Measurements from ENCODE around the gene TRIM31. TPM values are rescaled to one million over a fixed set of nuclear protein-coding genes. Genes with fewer than 3 reads are reported as not detected.

TRIM31 gene
- total and polyA plus RNA-seq, 4 donors, result 0.16 to 1.3 (median 0.48) TPM

DNA sequence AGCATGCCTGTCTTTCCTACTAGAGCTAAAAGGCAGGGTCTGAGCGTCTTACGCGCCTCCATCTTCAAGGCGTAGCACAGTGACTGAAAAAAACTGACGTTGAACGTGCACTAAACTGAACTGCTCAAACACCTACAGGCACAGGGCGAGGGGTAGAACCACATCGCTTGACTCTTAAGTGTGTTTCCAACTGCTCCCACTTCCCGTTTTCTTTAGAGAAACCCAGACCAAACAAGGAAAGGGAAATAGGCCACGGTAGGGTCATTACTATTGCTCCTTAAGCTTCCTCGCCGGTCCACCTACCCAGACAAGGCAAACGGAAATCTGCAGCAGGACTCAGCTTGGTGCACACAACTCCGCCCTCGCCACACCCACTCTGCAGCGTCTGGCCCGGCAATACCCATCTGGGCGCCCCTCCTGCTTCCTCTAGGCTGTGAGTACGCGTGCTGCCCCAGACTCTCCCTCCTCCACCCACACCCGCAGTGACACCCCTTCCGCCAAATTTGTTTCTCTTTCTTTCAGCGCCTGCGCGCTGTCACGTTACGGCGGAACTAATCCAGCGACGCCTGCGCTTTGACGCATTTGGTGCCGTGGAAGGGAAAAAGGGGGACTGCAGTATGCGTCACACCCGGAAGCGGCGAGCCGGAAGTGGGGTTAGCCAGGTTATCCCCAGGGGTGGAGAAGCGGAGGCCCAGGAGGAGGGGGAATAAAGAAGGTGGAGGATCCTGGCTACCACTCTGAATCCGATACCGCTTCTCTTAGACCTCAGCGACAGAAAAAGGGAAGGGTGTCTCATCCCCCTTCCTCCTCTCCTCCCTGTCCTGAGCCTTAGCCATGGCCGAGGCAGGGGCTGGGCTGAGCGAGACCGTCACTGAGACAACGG is 46.1 kb downstream of the TRIM31 start, which contains the start of gene PPP1R11:
PPP1R11 (plus strand) TSS at position 622 of the 883 bp plus-strand sequence; CDS start at position 835, 213 bp downstream.
- TF ChIP-seq HNF4A (conservative IDR thresholded peaks at IDR 0.05), result peak; percentile 50 to 58
- TF ChIP-seq ATF3 (IDR thresholded peaks at IDR 0.05), result peak; percentile 81
- peak; percentile 59 for TF ChIP-seq FOXA1 (IDR thresholded peaks at IDR 0.05)
- TF ChIP-seq EGR1 (IDR thresholded peaks at IDR 0.05; ENCODE audit: low read depth in 2 of 2), result peak; percentile 93 to 98
- peak; percentile 73 to 80 for TF ChIP-seq RXRA (IDR thresholded peaks at IDR 0.05)
- TF ChIP-seq MAX (IDR thresholded peaks at IDR 0.05), result peak; percentile 100
- TF ChIP-seq, protein P1, sequence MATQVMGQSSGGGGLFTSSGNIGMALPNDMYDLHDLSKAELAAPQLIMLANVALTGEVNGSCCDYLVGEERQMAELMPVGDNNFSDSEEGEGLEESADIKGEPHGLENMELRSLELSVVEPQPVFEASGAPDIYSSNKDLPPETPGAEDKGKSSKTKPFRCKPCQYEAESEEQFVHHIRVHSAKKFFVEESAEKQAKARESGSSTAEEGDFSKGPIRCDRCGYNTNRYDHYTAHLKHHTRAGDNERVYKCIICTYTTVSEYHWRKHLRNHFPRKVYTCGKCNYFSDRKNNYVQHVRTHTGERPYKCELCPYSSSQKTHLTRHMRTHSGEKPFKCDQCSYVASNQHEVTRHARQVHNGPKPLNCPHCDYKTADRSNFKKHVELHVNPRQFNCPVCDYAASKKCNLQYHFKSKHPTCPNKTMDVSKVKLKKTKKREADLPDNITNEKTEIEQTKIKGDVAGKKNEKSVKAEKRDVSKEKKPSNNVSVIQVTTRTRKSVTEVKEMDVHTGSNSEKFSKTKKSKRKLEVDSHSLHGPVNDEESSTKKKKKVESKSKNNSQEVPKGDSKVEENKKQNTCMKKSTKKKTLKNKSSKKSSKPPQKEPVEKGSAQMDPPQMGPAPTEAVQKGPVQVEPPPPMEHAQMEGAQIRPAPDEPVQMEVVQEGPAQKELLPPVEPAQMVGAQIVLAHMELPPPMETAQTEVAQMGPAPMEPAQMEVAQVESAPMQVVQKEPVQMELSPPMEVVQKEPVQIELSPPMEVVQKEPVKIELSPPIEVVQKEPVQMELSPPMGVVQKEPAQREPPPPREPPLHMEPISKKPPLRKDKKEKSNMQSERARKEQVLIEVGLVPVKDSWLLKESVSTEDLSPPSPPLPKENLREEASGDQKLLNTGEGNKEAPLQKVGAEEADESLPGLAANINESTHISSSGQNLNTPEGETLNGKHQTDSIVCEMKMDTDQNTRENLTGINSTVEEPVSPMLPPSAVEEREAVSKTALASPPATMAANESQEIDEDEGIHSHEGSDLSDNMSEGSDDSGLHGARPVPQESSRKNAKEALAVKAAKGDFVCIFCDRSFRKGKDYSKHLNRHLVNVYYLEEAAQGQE (IDR thresholded peaks at IDR 0.05), result peak; percentile 89
- TF ChIP-seq NR2F2 (IDR thresholded peaks at IDR 0.05), result peak; percentile 99
- peak; percentile 90 for TF ChIP-seq TAF1 (conservative IDR thresholded peaks at IDR 0.05)
- TF ChIP-seq RAD21 (IDR thresholded peaks at IDR 0.05), result peak; percentile 44 to 51
- TF ChIP-seq GABPA (IDR thresholded peaks at IDR 0.05 in 1 of 2, conservative IDR thresholded peaks at IDR 0.05 in 1 of 2), result peak; percentile 97 to 99
- TF ChIP-seq, protein P2, sequence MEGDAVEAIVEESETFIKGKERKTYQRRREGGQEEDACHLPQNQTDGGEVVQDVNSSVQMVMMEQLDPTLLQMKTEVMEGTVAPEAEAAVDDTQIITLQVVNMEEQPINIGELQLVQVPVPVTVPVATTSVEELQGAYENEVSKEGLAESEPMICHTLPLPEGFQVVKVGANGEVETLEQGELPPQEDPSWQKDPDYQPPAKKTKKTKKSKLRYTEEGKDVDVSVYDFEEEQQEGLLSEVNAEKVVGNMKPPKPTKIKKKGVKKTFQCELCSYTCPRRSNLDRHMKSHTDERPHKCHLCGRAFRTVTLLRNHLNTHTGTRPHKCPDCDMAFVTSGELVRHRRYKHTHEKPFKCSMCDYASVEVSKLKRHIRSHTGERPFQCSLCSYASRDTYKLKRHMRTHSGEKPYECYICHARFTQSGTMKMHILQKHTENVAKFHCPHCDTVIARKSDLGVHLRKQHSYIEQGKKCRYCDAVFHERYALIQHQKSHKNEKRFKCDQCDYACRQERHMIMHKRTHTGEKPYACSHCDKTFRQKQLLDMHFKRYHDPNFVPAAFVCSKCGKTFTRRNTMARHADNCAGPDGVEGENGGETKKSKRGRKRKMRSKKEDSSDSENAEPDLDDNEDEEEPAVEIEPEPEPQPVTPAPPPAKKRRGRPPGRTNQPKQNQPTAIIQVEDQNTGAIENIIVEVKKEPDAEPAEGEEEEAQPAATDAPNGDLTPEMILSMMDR (IDR thresholded peaks at IDR 0.05; ENCODE audit: low read depth, low read length, missing input control), result no peak
- peak; percentile 74 for TF ChIP-seq YY1 (IDR thresholded peaks at IDR 0.05)
- TF ChIP-seq HNF4G (IDR thresholded peaks at IDR 0.05), result no peak
- TF ChIP-seq FOXA2 (IDR thresholded peaks at IDR 0.05), result peak; percentile 60
- TF ChIP-seq SP1 (IDR thresholded peaks at IDR 0.05), result peak; percentile 90
- TF ChIP-seq, protein P3, sequence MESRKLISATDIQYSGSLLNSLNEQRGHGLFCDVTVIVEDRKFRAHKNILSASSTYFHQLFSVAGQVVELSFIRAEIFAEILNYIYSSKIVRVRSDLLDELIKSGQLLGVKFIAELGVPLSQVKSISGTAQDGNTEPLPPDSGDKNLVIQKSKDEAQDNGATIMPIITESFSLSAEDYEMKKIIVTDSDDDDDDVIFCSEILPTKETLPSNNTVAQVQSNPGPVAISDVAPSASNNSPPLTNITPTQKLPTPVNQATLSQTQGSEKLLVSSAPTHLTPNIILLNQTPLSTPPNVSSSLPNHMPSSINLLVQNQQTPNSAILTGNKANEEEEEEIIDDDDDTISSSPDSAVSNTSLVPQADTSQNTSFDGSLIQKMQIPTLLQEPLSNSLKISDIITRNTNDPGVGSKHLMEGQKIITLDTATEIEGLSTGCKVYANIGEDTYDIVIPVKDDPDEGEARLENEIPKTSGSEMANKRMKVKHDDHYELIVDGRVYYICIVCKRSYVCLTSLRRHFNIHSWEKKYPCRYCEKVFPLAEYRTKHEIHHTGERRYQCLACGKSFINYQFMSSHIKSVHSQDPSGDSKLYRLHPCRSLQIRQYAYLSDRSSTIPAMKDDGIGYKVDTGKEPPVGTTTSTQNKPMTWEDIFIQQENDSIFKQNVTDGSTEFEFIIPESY (IDR thresholded peaks at IDR 0.05), result peak; percentile 83
- peak; percentile 94 to 97 for TF ChIP-seq JUND (IDR thresholded peaks at IDR 0.05)
- H3K9me3 ChIP-seq (ENCODE audit: control insufficient read depth in 4 of 4, low read length in 3 of 4), result no peaks in the 10 kb centered on the region
- peak; percentile 95 for DNase-seq (ENCODE audit: low spot score)
- H3K27ac ChIP-seq (ENCODE audit: low read depth in 1 of 2, low read length in 2 of 2), result peak within 1 kb of the TSS; percentile 87 to 90
- H3K9ac ChIP-seq (ENCODE audit: low read depth in 1 of 2, low read length in 2 of 2), result peak within 1 kb of the TSS; percentile 84 to 85
- under 1% methylated on average over 46 of the region's 46 CpGs for WGBS
- peaks cover 6 to 34% (median 28%) of the 10 kb centered on the region in 4 donors for H3K4me1 ChIP-seq (ENCODE audit: control insufficient read depth in 4 of 4, insufficient read depth in 4 of 4, low read length in 3 of 4)
- H3K27me3 ChIP-seq (ENCODE audit: control insufficient read depth in 4 of 4, insufficient read depth in 4 of 4, low read length in 3 of 4), result peaks cover 0 to 1% (median 0%) of the 10 kb centered on the region in 4 donors
- H3K4me3 ChIP-seq (ENCODE audit: low read depth in 1 of 3, low read length in 3 of 3), result peak within 1 kb of the TSS; percentile 62 to 95 (median 83)
- H3K36me3 ChIP-seq (ENCODE audit: control insufficient read depth in 4 of 4, insufficient read depth in 3 of 4, low read depth in 1 of 4, low read length in 3 of 4), result peaks cover 0 to 16% (median 9%) of the 10 kb centered on the region in 4 donors
